SK-MEL-5 (cell line): Measurements from ENCODE around the gene RICTOR. TPM values are rescaled to one million over a fixed set of nuclear protein-coding genes. Genes with fewer than 3 reads are reported as not detected.
"Not testable (repeated sequence)": the region's sequence is repeated elsewhere in the genome, so short reads cannot be mapped to it uniquely, and the experiment has no call there.

Experiments
- DNase-seq: peaks from one replicate; pipeline ENCODE4 v3.0.0-alpha.2; 2016; ENCODE audit warnings: low read depth, low spot score
- in situ Hi-C: cut with HindIII; loops from 2 replicates; pipeline ENCODE4 v1.10.0; 2016; ENCODE audit warnings: low sequenced_read_pairs, high pct_unique_total_duplicates, low pct_unique_long_range_greater_than_20kb
- total RNA-seq: library from RNA; depleted of rRNA; stranded (reverse); fragments of >200 nt; shearing (Covaris generic); gene quantifications from 2 replicates; pipeline ENCODE4 v1.2.3, GENCODE V29; 2014

RICTOR gene
- total RNA-seq, 1 experiment from 2014 or later, result 32.7 TPM

- peak; percentile 50 for DNase-seq
- in situ Hi-C loops, result no loop called here
Observed at GRCh38 chr5:39072925-39073766, 1.1 kb downstream of the RICTOR start.

GRCh38 chr5:39068099-39068498, 6.1 kb downstream of the RICTOR start:
- in situ Hi-C loops, result no loop called here
- no peak for DNase-seq

GRCh38 chr5:39064450-39064849, 9.7 kb downstream of the RICTOR start:
- no peak for DNase-seq
- in situ Hi-C loops, result no loop called here

GRCh38 chr5:39063037-39063436, 11.2 kb downstream of the RICTOR start:
- in situ Hi-C loops, result no loop called here
- peak; percentile 32 for DNase-seq

- in situ Hi-C loops, result no loop called here
- no peak for DNase-seq
Observed at GRCh38 chr5:39062530-39062929, 11.7 kb downstream of the RICTOR start.

GRCh38 chr5:39062104-39062503, 12.1 kb downstream of the RICTOR start:
- in situ Hi-C loops, result no loop called here
- no peak for DNase-seq

- in situ Hi-C loops, result no loop called here
- DNase-seq, result no peak
Observed at GRCh38 chr5:39059064-39059463, 15.1 kb downstream of the RICTOR start.

GRCh38 chr5:39058178-39058921, 15.8 kb downstream of the RICTOR start:
- in situ Hi-C loops, result no loop called here
- no peak for DNase-seq

GRCh38 chr5:39057734-39058133, 16.5 kb downstream of the RICTOR start:
- in situ Hi-C loops, result no loop called here
- no peak for DNase-seq

- no peak for DNase-seq
- in situ Hi-C loops, result no loop called here
Observed at GRCh38 chr5:39055768-39056398, 18.3 kb downstream of the RICTOR start.

GRCh38 chr5:39055027-39055767, 19.0 kb downstream of the RICTOR start:
- DNase-seq, result no peak
- in situ Hi-C loops, result no loop called here

GRCh38 chr5:39053189-39053588, 21.0 kb downstream of the RICTOR start:
- in situ Hi-C loops, result no loop called here
- no peak for DNase-seq

GRCh38 chr5:39052141-39052540, 22.1 kb downstream of the RICTOR start:
- in situ Hi-C loops, result no loop called here
- DNase-seq, result no peak

GRCh38 chr5:39049315-39049714, 24.9 kb downstream of the RICTOR start:
- in situ Hi-C loops, result no loop called here
- no peak for DNase-seq

- in situ Hi-C loops, result no loop called here
- no peak for DNase-seq
Observed at GRCh38 chr5:39040875-39041274, 33.3 kb downstream of the RICTOR start.

GRCh38 chr5:39034493-39034892, 39.7 kb downstream of the RICTOR start:
- DNase-seq, in situ Hi-C loops: not testable (repeated sequence)

- DNase-seq, result no peak
- in situ Hi-C loops, result no loop called here
Observed at GRCh38 chr5:39031041-39031440, 43.2 kb downstream of the RICTOR start.

- in situ Hi-C loops, result no loop called here
- DNase-seq, result no peak
Observed at GRCh38 chr5:39025456-39025855, 48.7 kb downstream of the RICTOR start.
